Measurements from ENCODE around the gene RPS10.
A peak's percentile ranks its signal among the peaks of the same experiment; 100 is the strongest.

Gene RPS10

DNA sequence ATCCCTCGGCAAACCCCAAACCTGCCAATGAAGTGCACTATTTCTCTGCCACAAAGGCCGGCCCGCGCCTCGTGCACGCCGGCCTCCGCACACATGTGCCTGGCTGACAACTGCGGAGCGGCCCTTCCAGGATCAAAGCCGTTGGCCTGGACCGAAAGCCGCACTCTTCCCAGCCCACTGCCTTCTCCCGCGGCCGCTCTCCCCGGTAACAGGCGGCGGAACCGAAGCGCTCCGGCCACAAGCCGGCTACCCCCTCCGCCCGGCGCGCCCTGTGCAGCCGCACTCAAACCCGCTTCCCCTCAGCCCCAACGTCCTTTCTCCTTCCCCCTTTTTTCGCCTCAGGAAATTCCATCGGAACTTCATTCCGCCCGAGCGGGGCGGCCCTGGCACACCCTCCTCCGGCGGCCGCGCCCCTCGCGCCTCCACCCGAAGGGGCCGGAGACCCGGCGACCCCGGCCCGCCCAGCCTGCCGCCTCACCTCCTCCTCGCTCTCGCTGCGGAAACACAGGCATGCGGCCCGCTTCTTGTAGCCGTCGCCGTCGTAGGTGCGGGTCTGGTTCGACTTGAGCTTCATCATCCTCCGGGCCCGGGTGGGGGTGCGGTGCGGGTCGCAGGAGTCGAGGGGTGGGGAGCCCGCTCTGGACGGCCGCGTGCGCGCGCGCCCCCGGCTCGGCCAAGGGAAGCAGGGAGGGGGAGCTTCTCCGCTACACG, 33.9 kb downstream of the RPS10 start:
- peaks cover 32% of the 10 kb centered on the region for H3K4me1 ChIP-seq (ENCODE audit: insufficient read depth, low read length, severe bottlenecking)
- peak overlapping the region; percentile 72 for H3K27ac ChIP-seq (ENCODE audit: low read depth, low read length, poor library complexity, severe bottlenecking)
- no peaks in the 10 kb centered on the region for H3F3A ChIP-seq (ENCODE audit: insufficient read depth, low read length)
- peak overlapping the region; percentile 87 for H3K4me2 ChIP-seq (ENCODE audit: low read length)
- H2AFZ ChIP-seq (ENCODE audit: low read length) = no peak overlapping the region
- H3K4me3 ChIP-seq (ENCODE audit: low read depth, low read length, poor library complexity, severe bottlenecking) = peak overlapping the region; percentile 83
- H3K9ac ChIP-seq (ENCODE audit: low read length) = peak overlapping the region; percentile 93
- H3K27me3 ChIP-seq (ENCODE audit: insufficient read depth, low read length) = no peaks in the 10 kb centered on the region
- H3K36me3 ChIP-seq (ENCODE audit: insufficient read depth, low read length) = no peaks in the 10 kb centered on the region
- TF ChIP-seq, protein P1, sequence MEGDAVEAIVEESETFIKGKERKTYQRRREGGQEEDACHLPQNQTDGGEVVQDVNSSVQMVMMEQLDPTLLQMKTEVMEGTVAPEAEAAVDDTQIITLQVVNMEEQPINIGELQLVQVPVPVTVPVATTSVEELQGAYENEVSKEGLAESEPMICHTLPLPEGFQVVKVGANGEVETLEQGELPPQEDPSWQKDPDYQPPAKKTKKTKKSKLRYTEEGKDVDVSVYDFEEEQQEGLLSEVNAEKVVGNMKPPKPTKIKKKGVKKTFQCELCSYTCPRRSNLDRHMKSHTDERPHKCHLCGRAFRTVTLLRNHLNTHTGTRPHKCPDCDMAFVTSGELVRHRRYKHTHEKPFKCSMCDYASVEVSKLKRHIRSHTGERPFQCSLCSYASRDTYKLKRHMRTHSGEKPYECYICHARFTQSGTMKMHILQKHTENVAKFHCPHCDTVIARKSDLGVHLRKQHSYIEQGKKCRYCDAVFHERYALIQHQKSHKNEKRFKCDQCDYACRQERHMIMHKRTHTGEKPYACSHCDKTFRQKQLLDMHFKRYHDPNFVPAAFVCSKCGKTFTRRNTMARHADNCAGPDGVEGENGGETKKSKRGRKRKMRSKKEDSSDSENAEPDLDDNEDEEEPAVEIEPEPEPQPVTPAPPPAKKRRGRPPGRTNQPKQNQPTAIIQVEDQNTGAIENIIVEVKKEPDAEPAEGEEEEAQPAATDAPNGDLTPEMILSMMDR (IDR thresholded peaks at IDR 0.05; ENCODE audit: low read length) = no peak
- TF ChIP-seq EZH2 (IDR thresholded peaks at IDR 0.05; ENCODE audit: borderline replicate concordance, low read length) = no peak
- no peaks in the 10 kb centered on the region for H3K9me2 ChIP-seq (ENCODE audit: low read depth, low read length)
- H4K20me1 ChIP-seq (ENCODE audit: insufficient read depth, low read length) = no peaks in the 10 kb centered on the region
- H3K79me2 ChIP-seq (ENCODE audit: insufficient read depth, low read length) = peaks cover 47% of the 10 kb centered on the region
- peaks cover 3% of the 10 kb centered on the region; the same call in 1 of the 2 replicates for H3K9me3 ChIP-seq (ENCODE audit: low read length)

DNA sequence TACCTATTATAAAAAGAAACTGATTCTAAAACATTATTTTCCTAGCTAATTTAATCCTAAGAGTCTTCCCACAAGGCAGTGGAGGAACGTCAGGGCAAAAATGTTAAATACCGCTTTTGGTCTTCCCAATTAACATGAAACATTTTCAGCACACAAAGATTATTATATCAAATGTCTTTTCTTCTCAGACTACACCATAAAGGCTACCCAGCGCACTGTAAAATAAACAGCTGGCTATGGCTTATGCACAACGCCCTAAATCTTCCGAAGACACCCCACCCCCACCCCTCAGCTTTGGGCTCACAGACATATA, 34.4 kb downstream of the RPS10 start:
- no peaks in the 10 kb centered on the region for H3F3A ChIP-seq (ENCODE audit: insufficient read depth, low read length)
- H3K4me3 ChIP-seq (ENCODE audit: low read depth, low read length, poor library complexity, severe bottlenecking) = peak overlapping the region; percentile 83
- H3K27ac ChIP-seq (ENCODE audit: low read depth, low read length, poor library complexity, severe bottlenecking) = peak overlapping the region; percentile 72
- H3K4me1 ChIP-seq (ENCODE audit: insufficient read depth, low read length, severe bottlenecking) = peaks cover 37% of the 10 kb centered on the region
- H3K79me2 ChIP-seq (ENCODE audit: insufficient read depth, low read length) = peaks cover 52% of the 10 kb centered on the region
- peak overlapping the region; percentile 93 for H3K9ac ChIP-seq (ENCODE audit: low read length)
- H3K9me2 ChIP-seq (ENCODE audit: low read depth, low read length) = no peaks in the 10 kb centered on the region
- no peak for TF ChIP-seq EZH2 (IDR thresholded peaks at IDR 0.05; ENCODE audit: borderline replicate concordance, low read length)
- TF ChIP-seq, protein P1 (IDR thresholded peaks at IDR 0.05; ENCODE audit: low read length) = no peak
- H3K27me3 ChIP-seq (ENCODE audit: insufficient read depth, low read length) = no peaks in the 10 kb centered on the region
- H3K4me2 ChIP-seq (ENCODE audit: low read length) = peak overlapping the region; percentile 87
- H3K9me3 ChIP-seq (ENCODE audit: low read length) = peaks cover 1% of the 10 kb centered on the region; the same call in 1 of the 2 replicates
- H2AFZ ChIP-seq (ENCODE audit: low read length) = no peak overlapping the region
- no peaks in the 10 kb centered on the region for H3K36me3 ChIP-seq (ENCODE audit: insufficient read depth, low read length)
- H4K20me1 ChIP-seq (ENCODE audit: insufficient read depth, low read length) = no peaks in the 10 kb centered on the region

DNA sequence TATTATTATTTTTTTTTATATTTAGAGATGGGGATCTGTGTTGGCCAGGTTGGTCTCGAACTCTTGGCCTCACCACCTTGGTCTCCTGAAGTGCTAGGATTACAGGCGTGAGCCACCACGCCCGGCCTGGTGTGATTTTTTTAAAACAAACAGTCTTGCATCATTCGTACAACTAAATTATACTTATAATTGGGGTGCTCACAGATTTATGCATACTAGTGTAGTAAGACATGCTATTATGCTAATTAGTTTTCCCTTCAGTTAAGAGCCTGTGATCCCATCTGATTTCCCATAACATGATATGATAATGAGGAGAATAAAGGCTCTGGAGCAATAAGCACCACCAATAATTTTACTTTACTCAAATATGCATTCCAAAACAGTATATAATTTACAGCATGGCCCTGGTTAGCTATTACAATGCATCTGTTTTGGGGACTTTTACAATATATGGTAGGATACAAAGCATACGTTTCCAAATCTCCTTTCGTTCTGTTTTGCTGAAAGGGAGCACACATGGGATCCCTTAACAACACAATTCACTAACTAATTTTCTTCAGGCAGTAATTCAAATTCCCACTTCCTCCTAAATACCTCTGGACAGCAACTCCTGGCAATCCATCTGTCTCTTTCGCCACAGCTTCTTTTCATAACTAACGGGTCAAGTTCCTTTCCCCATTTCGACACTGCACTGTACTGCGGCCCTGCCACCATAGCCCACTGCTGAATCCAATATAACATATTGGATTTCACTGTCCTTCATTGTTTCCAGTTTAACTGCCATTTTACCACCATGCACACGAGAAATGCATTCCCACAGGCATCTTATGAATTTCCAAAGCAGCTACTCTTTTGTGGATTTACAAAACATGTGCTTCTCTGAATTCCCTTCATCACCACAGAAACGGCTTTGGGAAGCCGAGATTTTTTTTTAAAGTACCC, 35.1 kb downstream of the RPS10 start:
- Histone ChIP-seq H3K27ac (ENCODE audit: low read depth, low read length, poor library complexity, severe bottlenecking) (peak overlapping the region; percentile 72), H4K20me1 (ENCODE audit: insufficient read depth, low read length) (no peaks in the 10 kb centered on the region), H2AFZ (ENCODE audit: low read length) (no peak overlapping the region)

More for the DNA sequence above, 35.1 kb downstream of the RPS10 start:
- peak overlapping the region; percentile 83 for H3K4me3 ChIP-seq (ENCODE audit: low read depth, low read length, poor library complexity, severe bottlenecking)
- no peaks in the 10 kb centered on the region for H3K27me3 ChIP-seq (ENCODE audit: insufficient read depth, low read length)
- H3F3A ChIP-seq (ENCODE audit: insufficient read depth, low read length) = no peaks in the 10 kb centered on the region
- no peaks in the 10 kb centered on the region for H3K9me3 ChIP-seq (ENCODE audit: low read length)
- peak overlapping the region; percentile 93 for H3K9ac ChIP-seq (ENCODE audit: low read length)
- H3K4me2 ChIP-seq (ENCODE audit: low read length) = peak overlapping the region; percentile 87
- TF ChIP-seq, protein P1 (IDR thresholded peaks at IDR 0.05; ENCODE audit: low read length) = no peak
- no peak for TF ChIP-seq EZH2 (IDR thresholded peaks at IDR 0.05; ENCODE audit: borderline replicate concordance, low read length)
- peaks cover 58% of the 10 kb centered on the region for H3K79me2 ChIP-seq (ENCODE audit: insufficient read depth, low read length)
- H3K4me1 ChIP-seq (ENCODE audit: insufficient read depth, low read length, severe bottlenecking) = peaks cover 41% of the 10 kb centered on the region
- no peaks in the 10 kb centered on the region for H3K36me3 ChIP-seq (ENCODE audit: insufficient read depth, low read length)
- no peaks in the 10 kb centered on the region for H3K9me2 ChIP-seq (ENCODE audit: low read depth, low read length)
